Measurements from ENCODE around the gene BASP1. TPM values are rescaled to one million over a fixed set of nuclear protein-coding genes. Genes with fewer than 3 reads are reported as not detected.

BASP1 gene
- total and polyA plus RNA-seq, 2 donors (not counting 1 experiment from before 2014, with no cell fraction given): 53.0 to 66.4 TPM

GRCh38 chr5:17216974-17217492 is 398 bp upstream of the BASP1 start:
- Histone ChIP-seq H3K9me3 (ENCODE audit: control extremely low read depth in 1 of 3, control insufficient read depth in 2 of 3, insufficient read depth in 1 of 3, low read length in 2 of 3) (no peaks in the 10 kb centered on the region), H3K36me3 (replicated peaks in 1 of 2; ENCODE audit: control extremely low read depth in 1 of 2, control insufficient read depth in 1 of 2, extremely low read depth in 1 of 2, insufficient read depth in 2 of 2, low read length in 1 of 2) (peaks cover 0 to 4% of the 10 kb centered on the region in 2 experiments), H3K4me2 (replicated peaks; ENCODE audit: low read depth, low read length, poor library complexity, severe bottlenecking) (peak overlapping the region; percentile 99), H3K4me1 (ENCODE audit: control insufficient read depth in 2 of 2, insufficient read depth in 2 of 2, low read length in 2 of 2) (peaks cover 31 to 37% of the 10 kb centered on the region in 2 donors), H4K20me1 (ENCODE audit: control insufficient read depth, insufficient read depth, low read length, poor library complexity, severe bottlenecking) (peaks cover 27% of the 10 kb centered on the region), H3K4me3 (ENCODE audit: control extremely low read depth in 1 of 5, extremely low read depth in 1 of 5, insufficient read depth in 1 of 5, low read depth in 2 of 5, low read length in 4 of 5) (peak overlapping the region in 4 of 5 experiments; percentile 55 to 87 (median 80)), H3K79me2 (ENCODE audit: control insufficient read depth, insufficient read depth, low read length) (peaks cover 44% of the 10 kb centered on the region), H2AFZ (ENCODE audit: insufficient read depth, low read depth, low read length, poor library complexity, severe bottlenecking) (peak overlapping the region; percentile 98), H3K27me3 (replicated peaks in 1 of 4; ENCODE audit: control extremely low read depth in 1 of 4, control insufficient read depth in 3 of 4, insufficient read depth in 4 of 4, low read length in 3 of 4) (no peaks in the 10 kb centered on the region), H3K27ac (ENCODE audit: low read length in 2 of 2) (peak overlapping the region; percentile 59 to 78), H3K9ac (ENCODE audit: low read length) (peak overlapping the region; percentile 88)
- H3K9me3 Mint-ChIP-seq (ENCODE audit: insufficient read depth): no peaks in the 10 kb centered on the region
- peak overlapping the region; percentile 92 for H3K4me3 Mint-ChIP-seq
- ChIA-PET CTCF (interaction anchor here (0.7 to 5.1 kb wide), 48 partner anchors 8 to 1529 kb away, joined by 3 to 135 read pairs (median 6); no protein-coding TSS in a partner anchor), POLR2A (interaction anchor here (0.6 to 1.7 kb wide), 10 partner anchors 21 to 1089 kb away, joined by 3 to 8 read pairs (median 4); no protein-coding TSS in a partner anchor)
- no peak for TF ChIP-seq EZH2 (IDR thresholded peaks at IDR 0.05; ENCODE audit: borderline replicate concordance, insufficient read depth, low read depth, low read length, poor library complexity, severe bottlenecking)
- TF ChIP-seq CTCF (IDR thresholded peaks at IDR 0.05): no peak
- WGBS (ENCODE audit: insufficient coverage): 0% methylated on average over 12 of the region's 22 CpGs
- peak overlapping the region; percentile 96 for H3K27ac Mint-ChIP-seq
- no peaks in the 10 kb centered on the region for H3K27me3 Mint-ChIP-seq
- intact Hi-C loops (cut with micrococcal nuclease): loop anchor here (1.0 to 5.0 kb wide), 6 partner anchors 65 to 1530 kb away; no protein-coding TSS in a partner anchor
- peaks cover 47% of the 10 kb centered on the region for H3K4me1 Mint-ChIP-seq
- DNase-seq: no peak
- no peak for ATAC-seq (ENCODE audit: low read depth)

Measured in B cell (primary cell).